Trophoblast cell (in vitro differentiated cells and primary cell): ENCODE results near the gene SLC4A1.

Experiments used
- DNase-seq, 2 donors: peaks; one replicate each; pipeline ENCODE4 v3.0.0-alpha.2; 2016
- H2AFZ ChIP-seq: 2 replicates; pipeline ENCODE4 v1.6.1; 2013; ENCODE audit warnings: low read length, moderate library complexity, mild to moderate bottlenecking; ENCODE audit not compliant: insufficient read depth, poor library complexity
- H2AK5ac ChIP-seq: 2 replicates; pipeline ENCODE4 v1.6.1; 2013; ENCODE audit warnings: mild to moderate bottlenecking, low read length
- H2BK120ac ChIP-seq: 2 replicates; pipeline ENCODE4 v1.6.1; 2013; ENCODE audit warnings: low read length, mild to moderate bottlenecking, moderate library complexity; ENCODE audit not compliant: insufficient read depth, poor library complexity
- H2BK12ac ChIP-seq: 2 replicates; pipeline ENCODE4 v1.6.1; 2013; ENCODE audit warnings: mild to moderate bottlenecking, low read length, moderate library complexity
- H2BK5ac ChIP-seq: 2 replicates; pipeline ENCODE4 v1.6.1; 2013; ENCODE audit warnings: low read length, low read depth, moderate library complexity, mild to moderate bottlenecking; ENCODE audit not compliant: poor library complexity
- H3K14ac ChIP-seq: 2 replicates; pipeline ENCODE4 v1.6.1; 2013; ENCODE audit warnings: mild to moderate bottlenecking, low read length
- H3K18ac ChIP-seq: 2 replicates; pipeline ENCODE4 v1.6.1; 2013; ENCODE audit warnings: mild to moderate bottlenecking, low read length
- H3K23ac ChIP-seq: 2 replicates; pipeline ENCODE4 v1.6.1; 2013; ENCODE audit warnings: low read length
- H3K27ac ChIP-seq: 2 replicates; pipeline ENCODE4 v1.5.1; 2013; ENCODE audit warnings: low read depth, mild to moderate bottlenecking, inconsistent platforms, low read length, moderate library complexity
- H3K27me3 ChIP-seq: 2 replicates; pipeline ENCODE4 v1.6.1; 2013; ENCODE audit warnings: inconsistent platforms, mild to moderate bottlenecking, low read length, moderate library complexity; ENCODE audit not compliant: insufficient read depth
- H3K36me3 ChIP-seq, 2 experiments: 1 replicate in 1 of 2; 2 replicates in 1 of 2; pipeline ENCODE4 v1.6.1; 2013; ENCODE audit warnings: low read length in 2 of 2, mild to moderate bottlenecking in 2 of 2, moderate library complexity in 1 of 2; ENCODE audit not compliant: insufficient read depth in 2 of 2, control insufficient read depth in 1 of 2
- H3K4ac ChIP-seq: 2 replicates; pipeline ENCODE4 v1.6.1; 2013; ENCODE audit warnings: low read depth, mild to moderate bottlenecking, low read length, moderate library complexity
- H3K4me1 ChIP-seq, 2 experiments: 1 replicate in 1 of 2; 2 replicates in 1 of 2; pipeline ENCODE4 v1.6.1; 2013; ENCODE audit warnings: low read length in 2 of 2, mild to moderate bottlenecking in 2 of 2, moderate library complexity in 1 of 2; ENCODE audit not compliant: insufficient read depth in 2 of 2, control insufficient read depth in 1 of 2
- H3K4me2 ChIP-seq: 2 replicates; pipeline ENCODE4 v1.6.1; 2013; ENCODE audit warnings: inconsistent platforms, mild to moderate bottlenecking, low read length, moderate library complexity
- H3K4me3 ChIP-seq: 2 replicates; pipeline ENCODE4 v1.5.1; 2013; ENCODE audit warnings: mild to moderate bottlenecking, low read depth, low read length, inconsistent platforms
- H3K79me1 ChIP-seq: one replicate; pipeline ENCODE4 v1.6.1; 2013; ENCODE audit warnings: low read length
- H3K79me2 ChIP-seq: 2 replicates; pipeline ENCODE4 v1.6.1; 2013; ENCODE audit warnings: low read length, mild to moderate bottlenecking; ENCODE audit not compliant: control insufficient read depth, insufficient read depth, poor library complexity
- H3K9ac ChIP-seq: 2 replicates; pipeline ENCODE4 v1.6.1; 2013; ENCODE audit warnings: mild to moderate bottlenecking, low read length
- H3K9me3 ChIP-seq: 2 replicates; pipeline ENCODE4 v1.6.1; 2013; ENCODE audit warnings: low read depth, mild to moderate bottlenecking, control low read depth, inconsistent platforms, low read length; ENCODE audit not compliant: insufficient read depth
- H4K12ac ChIP-seq: 2 replicates; pipeline ENCODE4 v1.6.1; 2013; ENCODE audit warnings: low read depth, mild to moderate bottlenecking, low read length, moderate library complexity
- H4K8ac ChIP-seq: 2 replicates; pipeline ENCODE4 v1.6.1; 2013; ENCODE audit warnings: low read depth, mild to moderate bottlenecking, low read length, moderate library complexity
- H4K91ac ChIP-seq: one replicate; pipeline ENCODE4 v1.6.1; 2013; ENCODE audit warnings: low read depth, mild to moderate bottlenecking, low read length, moderate library complexity
- WGBS: extraction: QIAGEN DNeasy Blood & Tissue Kit; methylation state at CpG from one replicate; pipeline ENCODE4 v1.1.7; 2013; ENCODE audit warnings: missing lambda C conversion rate; ENCODE audit not compliant: insufficient read length, insufficient coverage; ENCODE audit errors: extremely low coverage; 5-methylcytosine and 5-hydroxymethylcytosine counted together

The SLC4A1 gene

GRCh38 chr17:44266402-44267164, 1.4 kb downstream of the SLC4A1 start:
- Histone ChIP-seq H3K27ac (no peak overlapping the region), H3K9ac (no peak overlapping the region), H4K8ac (no peak overlapping the region), H3K4me2 (no peak overlapping the region), H4K12ac (no peak overlapping the region), H3K23ac (no peak overlapping the region), H3K4me1 (no peaks in the 10 kb centered on the region), H2BK12ac (no peak overlapping the region), H3K79me2 (no peaks in the 10 kb centered on the region), H2BK5ac (no peak overlapping the region), H3K9me3 (peaks cover 4% of the 10 kb centered on the region), H2AK5ac (no peak overlapping the region), H2AFZ (no peak overlapping the region), H4K91ac (no peak overlapping the region), H3K36me3 (no peaks in the 10 kb centered on the region), H3K18ac (no peak overlapping the region), H3K27me3 (no peaks in the 10 kb centered on the region), H3K4me3 (no peak overlapping the region), H3K4ac (no peak overlapping the region), H3K79me1 (no peaks in the 10 kb centered on the region), H2BK120ac (no peak overlapping the region), H3K14ac (no peak overlapping the region)
- DNase-seq = no peak
- no CpG with 5 or more reads among the region's 9 CpGs for WGBS

DNA sequence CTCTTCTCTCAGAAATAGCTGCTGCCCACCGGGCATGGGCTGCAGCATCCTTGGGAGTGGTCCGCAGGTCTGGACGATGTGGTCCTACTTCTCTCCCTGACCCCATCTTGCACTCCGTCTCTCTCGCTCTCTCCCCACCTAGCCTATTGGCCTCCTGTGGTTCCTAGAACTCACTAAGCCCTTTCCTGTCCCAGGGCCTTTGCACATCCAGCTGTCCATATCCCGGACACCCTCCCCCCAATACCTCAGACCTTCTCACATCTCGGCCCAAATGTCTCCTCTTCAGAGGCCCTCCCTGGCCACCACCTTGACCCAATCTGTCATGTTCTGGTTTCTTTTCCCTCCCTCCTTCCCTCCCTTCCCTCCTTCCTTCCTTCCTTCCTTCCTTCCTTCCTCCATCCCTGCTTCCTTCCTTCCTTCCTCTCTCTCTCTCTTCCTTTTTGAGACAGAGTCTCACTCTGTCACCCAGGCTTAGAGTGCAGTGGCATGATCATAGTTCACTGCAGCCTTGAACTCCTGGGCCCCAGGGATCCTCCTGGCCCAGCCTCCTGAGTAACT, 4.5 kb downstream of the SLC4A1 start:
- no peak overlapping the region for H3K27ac ChIP-seq
- no peak overlapping the region for H4K8ac ChIP-seq
- H2BK120ac ChIP-seq = no peak overlapping the region
- H2AFZ ChIP-seq = no peak overlapping the region
- H3K9me3 ChIP-seq = peaks cover 2% of the 10 kb centered on the region
- no peak overlapping the region for H2BK5ac ChIP-seq
- H3K4me3 ChIP-seq = no peak overlapping the region
- H4K91ac ChIP-seq = no peak overlapping the region
- no peak overlapping the region for H3K4me2 ChIP-seq
- H3K23ac ChIP-seq = no peak overlapping the region
- H3K36me3 ChIP-seq = no peaks in the 10 kb centered on the region
- H3K79me2 ChIP-seq = no peaks in the 10 kb centered on the region
- no peak overlapping the region for H2BK12ac ChIP-seq
- H4K12ac ChIP-seq = no peak overlapping the region
- no peak overlapping the region for H3K18ac ChIP-seq
- DNase-seq = no peak
- no peak overlapping the region for H3K9ac ChIP-seq
- no peaks in the 10 kb centered on the region for H3K27me3 ChIP-seq
- no peak overlapping the region for H2AK5ac ChIP-seq
- no peaks in the 10 kb centered on the region for H3K79me1 ChIP-seq
- H3K14ac ChIP-seq = no peak overlapping the region
- no peak overlapping the region for H3K4ac ChIP-seq
- H3K4me1 ChIP-seq = no peaks in the 10 kb centered on the region
- WGBS = no CpG with 5 or more reads among the region's 7 CpGs

GRCh38 chr17:44262654-44263225, 5.2 kb downstream of the SLC4A1 start:
- Histone ChIP-seq H3K27ac (no peak overlapping the region), H3K79me1 (no peaks in the 10 kb centered on the region), H3K36me3 (no peaks in the 10 kb centered on the region), H4K12ac (no peak overlapping the region), H3K79me2 (no peaks in the 10 kb centered on the region), H3K4me3 (no peak overlapping the region), H3K4me2 (no peak overlapping the region), H2BK120ac (no peak overlapping the region), H2BK5ac (no peak overlapping the region), H2AFZ (no peak overlapping the region), H2AK5ac (no peak overlapping the region), H3K23ac (no peak overlapping the region), H4K8ac (no peak overlapping the region), H3K4ac (no peak overlapping the region), H4K91ac (no peak overlapping the region), H3K14ac (no peak overlapping the region), H3K9me3 (peaks cover 2% of the 10 kb centered on the region), H3K4me1 (no peaks in the 10 kb centered on the region), H3K18ac (no peak overlapping the region), H3K27me3 (no peaks in the 10 kb centered on the region), H2BK12ac (no peak overlapping the region), H3K9ac (no peak overlapping the region)
- DNase-seq = no peak
- WGBS = no CpG with 5 or more reads among the region's 11 CpGs

DNA sequence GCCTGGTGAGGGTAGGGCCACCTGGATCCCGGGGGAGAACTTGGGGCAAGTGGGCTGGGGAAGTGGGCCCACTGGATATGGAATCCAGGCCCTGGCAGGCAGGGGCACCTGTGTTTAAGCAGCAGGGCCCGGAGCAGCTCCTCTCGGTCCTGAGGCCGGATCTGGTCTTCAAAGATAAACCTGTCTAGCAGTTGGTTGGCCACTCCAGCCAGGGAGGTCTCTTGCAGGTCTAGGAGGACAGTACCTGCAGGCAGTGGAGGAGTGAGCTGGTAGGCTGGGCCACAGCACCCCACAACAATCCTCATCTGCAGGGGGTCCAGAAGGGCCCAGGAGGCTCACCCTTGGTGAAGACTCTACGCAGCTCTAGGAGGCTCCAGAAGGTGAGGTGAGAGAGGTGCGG, 7.6 kb downstream of the SLC4A1 start:
- no peak overlapping the region for H3K23ac ChIP-seq
- no peaks in the 10 kb centered on the region for H3K79me2 ChIP-seq
- H3K79me1 ChIP-seq = no peaks in the 10 kb centered on the region
- no peak overlapping the region for H4K91ac ChIP-seq
- H4K12ac ChIP-seq = no peak overlapping the region
- H3K4me2 ChIP-seq = no peak overlapping the region
- no peak overlapping the region for H2BK5ac ChIP-seq
- WGBS = no CpG with 5 or more reads among the region's 6 CpGs
- H3K4ac ChIP-seq = no peak overlapping the region
- no peak overlapping the region for H3K27ac ChIP-seq
- no peak overlapping the region for H3K14ac ChIP-seq
- H3K27me3 ChIP-seq = no peaks in the 10 kb centered on the region
- no peak overlapping the region for H4K8ac ChIP-seq
- no peak overlapping the region for H2AFZ ChIP-seq
- no peak for DNase-seq
- H2BK120ac ChIP-seq = no peak overlapping the region
- H3K4me1 ChIP-seq = no peaks in the 10 kb centered on the region
- H2AK5ac ChIP-seq = no peak overlapping the region
- no peak overlapping the region for H3K9ac ChIP-seq
- no peaks in the 10 kb centered on the region for H3K9me3 ChIP-seq
- no peaks in the 10 kb centered on the region for H3K36me3 ChIP-seq
- no peak overlapping the region for H3K18ac ChIP-seq
- no peak overlapping the region for H3K4me3 ChIP-seq
- no peak overlapping the region for H2BK12ac ChIP-seq
